H1 (cell line): ENCODE results near the gene MDC1. TPM values are rescaled to one million over a fixed set of nuclear protein-coding genes. Genes with fewer than 3 reads are reported as not detected.

ENCODE experiments used
- CTCF ChIA-PET: fragments of 300-600 bp; sonication (Branson Sonifier 250); formaldehyde crosslinking; loops from one replicate; lab custom pipeline; 2021; ENCODE audit not compliant: partially characterized antibody; lab: Charles Lee
- POLR2A ChIA-PET: fragments of 300-600 bp; sonication (Branson Sonifier 250); formaldehyde crosslinking; loops from one replicate; lab custom pipeline; 2021; ENCODE audit warnings: inconsistent platforms; ENCODE audit not compliant: partially characterized antibody; lab: Charles Lee
- DNase-seq, 2 experiments: peaks; one replicate each; pipeline versions ENCODE4 v3.0.0 to v3.0.0-alpha.2; 2010 to 2022; ENCODE audit warnings: low spot score in 2 of 2, low read depth in 1 of 2, mixed read lengths in 1 of 2
- FAIRE-seq: peaks from 2 replicates; lab custom pipeline; 2011; peaks lifted over from hg19 to GRCh38; lab: Jason Lieb, UNC
- H2AFZ ChIP-seq: 2 replicates; pipeline ENCODE4 v1.8.1; 2012; ENCODE audit warnings: low read length, inconsistent platforms
- H2AK5ac ChIP-seq: 2 replicates; pipeline ENCODE4 v1.6.1; 2013; ENCODE audit warnings: low read depth, low read length
- H2BK120ac ChIP-seq: replicated peaks from 2 replicates; pipeline ENCODE3; 2013; ENCODE audit warnings: low read depth, low read length, inconsistent platforms
- H2BK12ac ChIP-seq: 2 replicates; pipeline ENCODE4 v1.6.1; 2013; ENCODE audit warnings: low read depth, low read length
- H2BK15ac ChIP-seq: 2 replicates; pipeline ENCODE4 v1.6.1; 2013; ENCODE audit warnings: low read length
- H2BK20ac ChIP-seq: 2 replicates; pipeline ENCODE4 v1.6.1; 2013; ENCODE audit warnings: low read length
- H2BK5ac ChIP-seq: 2 replicates; pipeline ENCODE4 v1.6.1; 2013; ENCODE audit warnings: low read depth, low read length
- H3K14ac ChIP-seq: 2 replicates; pipeline ENCODE4 v1.6.1; 2013; ENCODE audit warnings: inconsistent platforms; ENCODE audit not compliant: insufficient read length
- H3K18ac ChIP-seq: 2 replicates; pipeline ENCODE4 v1.6.1; 2013; ENCODE audit warnings: low read length; ENCODE audit errors: extremely low read depth
- H3K23ac ChIP-seq: 2 replicates; pipeline ENCODE4 v1.6.1; 2013; ENCODE audit warnings: inconsistent platforms; ENCODE audit not compliant: insufficient read length
- H3K23me2 ChIP-seq: 2 replicates; pipeline ENCODE4 v1.6.1; 2013; ENCODE audit warnings: low read depth, low read length
- H3K27ac ChIP-seq: 2 replicates; pipeline ENCODE4 v1.6.1; 2011; ENCODE audit warnings: low read depth, low read length, inconsistent platforms
- H3K27me3 ChIP-seq, 4 experiments: replicated peaks in 1 of 4; 1 replicate in 1 of 4; 2 replicates in 3 of 4; pipeline versions ENCODE4 v1.6.1 to v1.8.1; 2011 to 2013; ENCODE audit warnings: low read length in 3 of 4, mild to moderate bottlenecking in 3 of 4, inconsistent platforms in 2 of 4, mixed read lengths in 2 of 4, moderate library complexity in 1 of 4; ENCODE audit not compliant: control insufficient read depth in 3 of 4, insufficient read depth in 3 of 4; ENCODE audit errors: extremely low read depth in 1 of 4
- H3K36me3 ChIP-seq, 4 experiments: 2 replicates each; pipeline versions ENCODE4 v1.6.1 to v1.8.1; 2011 to 2013; ENCODE audit warnings: mild to moderate bottlenecking in 4 of 4, low read length in 3 of 4, moderate library complexity in 2 of 4, control low read depth in 1 of 4, inconsistent platforms in 1 of 4; ENCODE audit not compliant: insufficient read depth in 4 of 4, control insufficient read depth in 2 of 4
- H3K4ac ChIP-seq: replicated peaks from 2 replicates; pipeline ENCODE3; 2013; ENCODE audit warnings: low read length, low read depth, mixed read lengths, inconsistent platforms; ENCODE audit not compliant: insufficient read length
- H3K4me1 ChIP-seq, 4 experiments: replicated peaks in 1 of 4; 1 replicate in 1 of 4; 2 replicates in 3 of 4; pipeline versions ENCODE4 v1.6.1 to v1.8.1; 2011 to 2013; ENCODE audit warnings: low read length in 3 of 4, inconsistent platforms in 2 of 4, mixed read lengths in 1 of 4; ENCODE audit not compliant: insufficient read depth in 4 of 4, control insufficient read depth in 3 of 4
- H3K4me2 ChIP-seq, 2 experiments: 2 replicates each; pipeline versions ENCODE4 v1.6.1 to v1.8.1; 2011 to 2013; ENCODE audit warnings: low read depth in 2 of 2, low read length in 2 of 2, control low read depth in 1 of 2, inconsistent platforms in 1 of 2, mild to moderate bottlenecking in 1 of 2; ENCODE audit not compliant: insufficient read depth in 1 of 2
- H3K4me3 ChIP-seq, 4 experiments: fragments of 200-600, 300-600 bp in 1 of 4; sonication (generic), shearing (Covaris generic), sonication (Bioruptor Twin) in 1 of 4; 2 replicates each; pipeline versions ENCODE4 v1.5.1 to v1.8.1; 2011 to 2016; ENCODE audit warnings: low read length in 4 of 4, low read depth in 3 of 4, control low read depth in 2 of 4, inconsistent platforms in 2 of 4, mild to moderate bottlenecking in 2 of 4, mixed read lengths in 1 of 4, moderate library complexity in 1 of 4; ENCODE audit not compliant: insufficient read depth in 2 of 4; ENCODE audit errors: extremely low read depth in 1 of 4
- H3K56ac ChIP-seq: replicated peaks from 2 replicates; pipeline ENCODE3; 2013; ENCODE audit warnings: low read depth, mild to moderate bottlenecking, mixed read lengths, low read length, inconsistent platforms; ENCODE audit not compliant: insufficient read length
- H3K79me1 ChIP-seq: 2 replicates; pipeline ENCODE4 v1.6.1; 2013; ENCODE audit warnings: low read depth, low read length, control low read depth
- H3K79me2 ChIP-seq, 2 experiments: 2 replicates each; pipeline versions ENCODE4 v1.6.1 to v1.8.1; 2012 to 2013; ENCODE audit warnings: low read length in 2 of 2, mild to moderate bottlenecking in 2 of 2, inconsistent platforms in 1 of 2; ENCODE audit not compliant: insufficient read depth in 2 of 2, control insufficient read depth in 1 of 2
- H3K9ac ChIP-seq, 4 experiments: replicated peaks in 1 of 4; 1 replicate in 1 of 4; 2 replicates in 3 of 4; pipeline versions ENCODE4 v1.6.1 to v1.8.1; 2011 to 2013; ENCODE audit warnings: low read depth in 3 of 4, low read length in 3 of 4, control low read depth in 2 of 4, mild to moderate bottlenecking in 2 of 4, moderate library complexity in 2 of 4, inconsistent platforms in 1 of 4; ENCODE audit errors: extremely low read depth in 1 of 4
- H3K9me3 ChIP-seq, 2 experiments: 2 replicates each; pipeline versions ENCODE4 v1.6.1 to v1.8.1; 2012 to 2013; ENCODE audit warnings: mild to moderate bottlenecking in 2 of 2, moderate library complexity in 2 of 2, control low read depth in 1 of 2, inconsistent platforms in 1 of 2, low read depth in 1 of 2, low read length in 1 of 2, mixed read lengths in 1 of 2; ENCODE audit not compliant: insufficient read depth in 2 of 2
- H4K20me1 ChIP-seq, 2 experiments: replicated peaks in 1 of 2; 2 replicates each; pipeline versions ENCODE3 to v1.8.1; 2011 to 2013; ENCODE audit warnings: inconsistent platforms in 2 of 2, low read length in 2 of 2, mild to moderate bottlenecking in 1 of 2; ENCODE audit not compliant: insufficient read depth in 2 of 2, control insufficient read depth in 1 of 2
- H4K5ac ChIP-seq: 2 replicates; pipeline ENCODE4 v1.6.1; 2013; ENCODE audit warnings: low read length, low read depth, mixed read lengths, inconsistent platforms; ENCODE audit not compliant: insufficient read length
- H4K8ac ChIP-seq: 2 replicates; pipeline ENCODE4 v1.8.0; 2013; ENCODE audit warnings: mild to moderate bottlenecking, moderate library complexity, low read length, inconsistent platforms; ENCODE audit not compliant: insufficient read depth; ENCODE audit errors: extremely low read depth
- H4K91ac ChIP-seq: replicated peaks from 2 replicates; pipeline ENCODE3; 2013; ENCODE audit warnings: low read length, mixed read lengths, inconsistent platforms; ENCODE audit not compliant: insufficient read length
- CHD1 ChIP-seq: IDR thresholded peaks from 2 replicates; pipeline ENCODE4 v1.6.1; 2012; ENCODE audit warnings: low read depth, low read length, improper control_type of control experiment
- CHD2 ChIP-seq: IDR thresholded peaks from 2 replicates; pipeline ENCODE4 v1.6.1; 2012; ENCODE audit warnings: low read length, improper control_type of control experiment
- CREB1 ChIP-seq: IDR thresholded peaks from 2 replicates; pipeline ENCODE4 v1.6.1; 2012; ENCODE audit warnings: inconsistent platforms
- EP300 ChIP-seq, 2 experiments: IDR thresholded peaks; 1 replicate in 1 of 2; 2 replicates in 1 of 2; pipeline ENCODE4 v1.6.1; 2011 to 2012; ENCODE audit warnings: low read depth in 2 of 2, low read length in 2 of 2, mild to moderate bottlenecking in 2 of 2, borderline replicate concordance in 1 of 2, inconsistent platforms in 1 of 2, moderate library complexity in 1 of 2
- GTF2F1 ChIP-seq: IDR thresholded peaks from 2 replicates; pipeline ENCODE4 v1.6.1; 2012; ENCODE audit warnings: low read depth, low read length, improper control_type of control experiment, borderline replicate concordance
- HDAC2 ChIP-seq, 2 experiments: fragments of 300-600 bp in 1 of 2; sonication (generic) in 1 of 2; IDR thresholded peaks; 2 replicates each; pipeline ENCODE4 v1.6.1; 2011 to 2012; ENCODE audit warnings: low read depth in 2 of 2, low read length in 2 of 2, mild to moderate bottlenecking in 2 of 2, moderate library complexity in 2 of 2, borderline replicate concordance in 1 of 2, inconsistent platforms in 1 of 2
- NANOG ChIP-seq: IDR thresholded peaks from 2 replicates; pipeline ENCODE4 v1.6.1; 2011; ENCODE audit warnings: low read length, low read depth, mild to moderate bottlenecking, inconsistent platforms; ENCODE audit not compliant: insufficient read depth, poor library complexity, severe bottlenecking
- POLR2A ChIP-seq, 2 experiments: IDR thresholded peaks; 1 replicate in 1 of 2; 2 replicates in 1 of 2; pipeline ENCODE4 v1.6.1; 2011; ENCODE audit warnings: low read depth in 2 of 2, low read length in 2 of 2, mild to moderate bottlenecking in 2 of 2; ENCODE audit errors: control extremely low read depth in 1 of 2
- SP1 ChIP-seq: IDR thresholded peaks from 2 replicates; pipeline ENCODE4 v1.6.1; 2011; ENCODE audit warnings: low read depth, low read length
- SP4 ChIP-seq: IDR thresholded peaks from 2 replicates; pipeline ENCODE4 v1.6.1; 2012; ENCODE audit warnings: low read length, inconsistent platforms
- SUZ12 ChIP-seq: fragments of 200-600 bp; sonication (generic); IDR thresholded peaks from 2 replicates; pipeline ENCODE4 v1.6.1; 2012; ENCODE audit warnings: mild to moderate bottlenecking, inconsistent platforms, low read length, moderate library complexity, mixed read lengths
- ZNF274 ChIP-seq: IDR thresholded peaks from 2 replicates; pipeline ENCODE4 v1.7.0; 2012; ENCODE audit warnings: low read length, borderline replicate concordance; ENCODE audit errors: extremely low read depth
- WGBS, 2 experiments: shearing (Covaris generic) in 1 of 2; methylation state at CpG; one replicate each; pipeline versions ENCODE4 v1.1.6 to v1.1.7; 2013 to 2015; ENCODE audit warnings: low lambda C conversion rate in 2 of 2, mixed read lengths in 2 of 2, inconsistent platforms in 1 of 2, low coverage in 1 of 2, missing lambda C conversion rate in 1 of 2; ENCODE audit not compliant: insufficient replicate concordance in 2 of 2, insufficient coverage in 1 of 2, insufficient read length in 1 of 2; ENCODE audit errors: extremely low coverage in 1 of 2, missing lambda C conversion rate in 1 of 2; 5-methylcytosine and 5-hydroxymethylcytosine counted together
- polyA plus RNA-seq, 7 experiments: library from polyadenylated mRNA; depleted of rRNA in 3 of 7; stranded (reverse) in 5 of 7; unstranded in 2 of 7; fragments of >200 nt in 5 of 7; fragments of 200-250 nt in 2 of 7; gene quantifications; 1 replicate in 5 of 7; 2 replicates in 1 of 7; 4 replicates in 1 of 7; pipeline versions ENCODE4 v1.2.1 to v1.2.3, GENCODE V29; 2011 to 2013; ENCODE audit warnings: missing spikeins in 2 of 7, mixed read lengths in 2 of 7
- total RNA-seq: library from RNA; stranded (reverse); fragmentation: NEBNext Ultra II Directional; extraction: Animal tissue kit (Norgen Biotek cat#: 25700); gene quantifications from 2 replicates; pipeline ENCODE4 v1.2.1, GENCODE V29; 2021

MDC1 gene
- total and polyA plus RNA-seq, 2 of the 8 experiments (the other 6 are each of a cell fraction or from before 2014, with no cell fraction given), result 29.9 to 81.1 TPM

GRCh38 chr6:30664994-30665767 is 51.9 kb downstream of the MDC1 start:
- CTCF ChIA-PET, result interaction anchor here (0.6 to 1.8 kb wide), 10 partner anchors 7 to 422 kb away, joined by 3 to 7 read pairs (median 4); partner anchors contain the start of gene DHX16
- Histone ChIP-seq H3K56ac (no peak overlapping the region), H4K5ac (no peak overlapping the region)
- TF ChIP-seq POLR2A (IDR thresholded peaks at IDR 0.05; ENCODE audit: control extremely low read depth in 1 of 2, low read depth in 2 of 2, low read length in 2 of 2) (no peak), NANOG (no peak), SUZ12 (no peak), CREB1 (no peak), SP4 (no peak), CHD1 (no peak), GTF2F1 (no peak), CHD2 (no peak), EP300 (IDR thresholded peaks at IDR 0.05; ENCODE audit: borderline replicate concordance in 1 of 2, low read depth in 2 of 2, low read length in 2 of 2) (no peak), ZNF274 (no peak), SP1 (no peak), HDAC2 (IDR thresholded peaks at IDR 0.05; ENCODE audit: borderline replicate concordance in 1 of 2, low read depth in 2 of 2, low read length in 2 of 2) (no peak)

More at GRCh38 chr6:30664994-30665767, 51.9 kb downstream of the MDC1 start:
- Histone ChIP-seq H2BK5ac (no peak overlapping the region), H3K79me2 (no peaks in the 10 kb centered on the region), H3K14ac (no peak overlapping the region), H3K4ac (no peak overlapping the region), H3K79me1 (no peaks in the 10 kb centered on the region), H3K18ac (no peak overlapping the region), H3K4me2 (no peak overlapping the region), H3K9me3 (no peaks in the 10 kb centered on the region), H2BK20ac (no peak overlapping the region), H3K4me1 (no peaks in the 10 kb centered on the region), H2AFZ (no peak overlapping the region), H2AK5ac (no peak overlapping the region), H3K36me3 (peaks cover 14 to 42% (median 35%) of the 10 kb centered on the region in 4 experiments), H3K27me3 (no peaks in the 10 kb centered on the region), H3K4me3 (no peak overlapping the region), H4K20me1 (no peaks in the 10 kb centered on the region), H2BK12ac (no peak overlapping the region), H3K23me2 (no peaks in the 10 kb centered on the region), H3K9ac (no peak overlapping the region), H3K23ac (no peak overlapping the region), H4K91ac (no peak overlapping the region), H4K8ac (0 out of 2 replicates have a peak overlapping the region, but pooled peaks have one; percentile 57), H2BK15ac (no peak overlapping the region), H3K27ac (no peak overlapping the region), H2BK120ac (no peak overlapping the region)
- 95% methylated on average over 32 of the region's 34 CpGs; no CpG with 5 or more reads in 1 of the 2 experiments for WGBS, 2 experiments
- POLR2A ChIA-PET, result interaction anchor here (0.6 to 8.1 kb wide), 12 partner anchors 12 to 1722 kb away, joined by 3 to 50 read pairs (median 3); partner anchors contain the start of genes ATAT1 and FLOT1
- FAIRE-seq (no peak), DNase-seq (no peak)
